ENCODE measurements around the gene PODXL2.

Gene PODXL2

GRCh38 chr3:127637971-127638370 lies 9.0 kb downstream of the PODXL2 start:
- no peak for TF ChIP-seq CTCF (IDR thresholded peaks at IDR 0.05)

GRCh38 chr3:127639173-127640041 lies 10.4 kb downstream of the PODXL2 start:
- TF ChIP-seq CTCF (IDR thresholded peaks at IDR 0.05), result no peak

- TF ChIP-seq CTCF (IDR thresholded peaks at IDR 0.05), result no peak
Measured at GRCh38 chr3:127640042-127640355, 11.0 kb downstream of the PODXL2 start.

GRCh38 chr3:127644641-127645370 lies 15.8 kb downstream of the PODXL2 start:
- no peak for TF ChIP-seq CTCF (IDR thresholded peaks at IDR 0.05)

- TF ChIP-seq CTCF (IDR thresholded peaks at IDR 0.05), result no peak
Measured at GRCh38 chr3:127645371-127646015, 16.5 kb downstream of the PODXL2 start.

GRCh38 chr3:127646501-127647046 lies 17.6 kb downstream of the PODXL2 start:
- no peak for TF ChIP-seq CTCF (IDR thresholded peaks at IDR 0.05)

GRCh38 chr3:127647166-127647844 lies 18.3 kb downstream of the PODXL2 start:
- TF ChIP-seq CTCF (IDR thresholded peaks at IDR 0.05), result no peak

All from LNCAP (cell line).